Gastrocnemius medialis (tissue), 4 donors: Measurements from ENCODE around the gene HCRT. TPM values are rescaled to one million over a fixed set of nuclear protein-coding genes. Genes with fewer than 3 reads are reported as not detected.
A peak's percentile ranks its signal among the peaks of the same experiment; 100 is the strongest.

ENCODE experiments used
- ATAC-seq, 2 donors: fragments of 150-250 bp; one replicate each; pipeline ENCODE4 v1.9.1; 2016
- DNase-seq, 2 donors: peaks; one replicate each; pipeline ENCODE4 v3.0.0-alpha.2; 2019
- H3K27ac ChIP-seq, 4 donors: fragments of 200-600 bp; sonication (generic); 1 replicate in 1 of 4; 2 replicates in 3 of 4; pipeline ENCODE4 v1.5.1; 2016 to 2018; ENCODE audit warnings: mild to moderate bottlenecking in 2 of 4, moderate library complexity in 1 of 4
- H3K27me3 ChIP-seq, 3 donors: fragments of 200-600 bp; sonication (generic) in 2 of 3; 1 replicate in 1 of 3; 2 replicates in 2 of 3; pipeline versions ENCODE4 v1.5.1 to v1.6.0; 2016 to 2019; ENCODE audit warnings: mild to moderate bottlenecking in 1 of 3, moderate library complexity in 1 of 3
- H3K36me3 ChIP-seq, 2 donors: fragments of 200-600 bp; sonication (generic) in 1 of 2; one replicate each; pipeline ENCODE4 v1.5.1; 2017 to 2018
- H3K4me1 ChIP-seq, 2 donors: fragments of 200-600 bp; sonication (generic) in 1 of 2; one replicate each; pipeline ENCODE4 v1.5.1; 2016 to 2017; ENCODE audit warnings: mild to moderate bottlenecking in 2 of 2
- H3K4me3 ChIP-seq, 4 donors: fragments of 200-600 bp; sonication (generic) in 3 of 4; 1 replicate in 1 of 4; 2 replicates in 3 of 4; pipeline ENCODE4 v1.5.1; 2016 to 2019; ENCODE audit warnings: mild to moderate bottlenecking in 2 of 4
- H3K9me3 ChIP-seq, 3 donors: fragments of 200-600 bp; sonication (generic) in 2 of 3; 1 replicate in 1 of 3; 2 replicates in 2 of 3; pipeline ENCODE4 v1.5.1; 2016 to 2019
- POLR2A ChIP-seq, 2 donors: fragments of 450-650 bp; IDR thresholded peaks; one replicate each; pipeline ENCODE4 v1.6.1; 2017; ENCODE audit warnings: antibody characterized with exemption in 2 of 2, mild to moderate bottlenecking in 2 of 2, moderate library complexity in 2 of 2
- in situ Hi-C, 4 donors: fragments of 200-750 bp; cut with MboI; loops; one replicate each; pipeline versions ENCODE4 v1.15.0 to v1.8.0; 2017; ENCODE audit warnings: low sequenced_read_pairs in 4 of 4
- intact Hi-C: fragments of 100-400 bp; cut with DNase I; formaldehyde crosslinking; loops from one replicate; pipeline ENCODE4 v1.15.1; 2023; ENCODE audit warnings: low total_unique reads
- total RNA-seq, 4 donors: library from RNA; depleted of rRNA; stranded (reverse); fragments of >200 nt; gene quantifications; one replicate each; pipeline versions ENCODE4 v1.1.0 to v1.2.3, GENCODE V29; 2016
- TF ChIP-seq, protein P1 (sequence below), 5 experiments: fragments of 450-650 bp in 3 of 5; fragments of 200-600 bp in 2 of 5; sonication (generic) in 2 of 5; IDR thresholded peaks in 4 of 5; conservative IDR thresholded peaks in 1 of 5; 1 replicate in 4 of 5; 2 replicates in 1 of 5; pipeline ENCODE4 v1.5.1; 2016 to 2019; ENCODE audit warnings: antibody characterized with exemption in 5 of 5, mild to moderate bottlenecking in 3 of 5, moderate library complexity in 3 of 5

HCRT gene
- total RNA-seq, 4 donors from 2014 or later, result not detected

DNA sequence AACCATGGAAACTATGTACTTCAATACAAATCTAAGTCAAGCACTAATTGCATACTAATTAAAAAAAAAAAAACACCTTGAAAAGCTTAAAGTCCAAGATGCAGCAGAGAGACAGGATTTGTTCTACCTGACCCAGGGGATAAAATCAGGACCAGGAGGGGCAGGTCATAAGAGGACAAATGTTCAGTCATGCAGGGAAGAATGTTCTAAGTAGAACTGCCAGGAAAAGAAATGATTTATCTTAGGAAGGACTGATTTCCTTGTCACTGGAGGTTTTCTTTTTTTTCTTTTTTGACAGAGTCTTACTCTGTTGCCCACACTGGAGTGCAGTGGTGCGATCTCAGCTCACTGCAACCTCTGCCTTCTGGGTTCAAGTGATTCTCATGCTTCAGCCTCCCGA is 18.1 kb upstream of the HCRT start:
- intact Hi-C loops (no loop called here), in situ Hi-C loops (no loop called here)
- TF ChIP-seq POLR2A (IDR thresholded peaks at IDR 0.05), result no peak
- TF ChIP-seq, protein P1, sequence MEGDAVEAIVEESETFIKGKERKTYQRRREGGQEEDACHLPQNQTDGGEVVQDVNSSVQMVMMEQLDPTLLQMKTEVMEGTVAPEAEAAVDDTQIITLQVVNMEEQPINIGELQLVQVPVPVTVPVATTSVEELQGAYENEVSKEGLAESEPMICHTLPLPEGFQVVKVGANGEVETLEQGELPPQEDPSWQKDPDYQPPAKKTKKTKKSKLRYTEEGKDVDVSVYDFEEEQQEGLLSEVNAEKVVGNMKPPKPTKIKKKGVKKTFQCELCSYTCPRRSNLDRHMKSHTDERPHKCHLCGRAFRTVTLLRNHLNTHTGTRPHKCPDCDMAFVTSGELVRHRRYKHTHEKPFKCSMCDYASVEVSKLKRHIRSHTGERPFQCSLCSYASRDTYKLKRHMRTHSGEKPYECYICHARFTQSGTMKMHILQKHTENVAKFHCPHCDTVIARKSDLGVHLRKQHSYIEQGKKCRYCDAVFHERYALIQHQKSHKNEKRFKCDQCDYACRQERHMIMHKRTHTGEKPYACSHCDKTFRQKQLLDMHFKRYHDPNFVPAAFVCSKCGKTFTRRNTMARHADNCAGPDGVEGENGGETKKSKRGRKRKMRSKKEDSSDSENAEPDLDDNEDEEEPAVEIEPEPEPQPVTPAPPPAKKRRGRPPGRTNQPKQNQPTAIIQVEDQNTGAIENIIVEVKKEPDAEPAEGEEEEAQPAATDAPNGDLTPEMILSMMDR (IDR thresholded peaks at IDR 0.05 in 4 of 5, conservative IDR thresholded peaks at IDR 0.05 in 1 of 5), result no peak
- Histone ChIP-seq H3K27me3 (no peaks in the 10 kb centered on the region), H3K27ac (no peak overlapping the region), H3K36me3 (peaks cover 0 to 58% of the 10 kb centered on the region in 2 donors), H3K9me3 (no peaks in the 10 kb centered on the region), H3K4me1 (peaks cover 0 to 4% of the 10 kb centered on the region in 2 donors), H3K4me3 (no peak overlapping the region)
- DNase-seq (no peak), ATAC-seq (peak; percentile 34 to 49)

DNA sequence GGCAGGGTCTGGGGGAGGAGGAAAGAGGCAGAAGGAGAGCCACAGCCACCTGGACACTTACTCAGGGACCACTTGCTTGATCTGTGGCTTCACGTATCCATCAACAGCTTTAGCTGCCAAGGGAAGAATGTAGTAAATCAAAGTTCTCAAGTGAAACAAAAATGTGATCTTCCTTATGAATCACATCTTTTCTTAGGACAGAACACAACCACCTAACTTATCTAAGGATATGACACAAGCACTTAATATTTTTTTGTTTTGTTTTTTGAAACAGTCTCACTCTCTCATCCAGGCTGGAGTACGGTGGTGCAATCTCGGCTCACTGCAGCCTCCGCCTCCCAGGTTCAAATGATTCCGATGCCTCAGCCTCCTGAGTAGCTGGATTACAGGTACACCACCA is 17.4 kb upstream of the HCRT start:
- Histone ChIP-seq H3K9me3 (no peaks in the 10 kb centered on the region), H3K4me3 (no peak overlapping the region), H3K27ac (no peak overlapping the region), H3K36me3 (peaks cover 0 to 58% of the 10 kb centered on the region in 2 donors), H3K27me3 (no peaks in the 10 kb centered on the region), H3K4me1 (peaks cover 0 to 4% of the 10 kb centered on the region in 2 donors)
- no peak for DNase-seq
- TF ChIP-seq POLR2A (IDR thresholded peaks at IDR 0.05), result no peak
- TF ChIP-seq, protein P1 (IDR thresholded peaks at IDR 0.05 in 4 of 5, conservative IDR thresholded peaks at IDR 0.05 in 1 of 5), result no peak
- intact Hi-C loops, result no loop called here
- in situ Hi-C loops, result no loop called here
- no peak for ATAC-seq

DNA sequence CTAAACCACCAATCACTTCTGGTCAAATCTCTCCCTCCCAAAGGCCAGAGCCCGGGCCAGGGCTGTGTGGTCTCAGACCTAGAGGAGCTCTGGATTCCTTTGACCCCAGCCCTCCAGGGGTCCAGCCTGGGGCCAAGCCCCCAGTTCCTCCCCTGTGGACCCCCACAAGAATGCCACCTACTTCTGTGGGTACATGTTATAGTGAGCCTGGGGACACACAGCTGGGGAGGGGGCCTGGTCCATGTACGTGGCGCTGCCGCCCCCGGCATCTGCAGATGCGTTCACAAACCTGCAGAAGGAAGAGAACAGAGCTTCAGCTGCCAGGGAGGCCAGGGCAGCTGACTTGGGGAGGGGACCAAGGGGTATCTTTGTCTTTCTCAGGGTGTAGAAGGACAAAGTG is 16.9 kb upstream of the HCRT start:
- intact Hi-C loops (no loop called here), in situ Hi-C loops (no loop called here)
- Histone ChIP-seq H3K36me3 (peaks cover 0 to 56% of the 10 kb centered on the region in 2 donors), H3K4me1 (peaks cover 0 to 4% of the 10 kb centered on the region in 2 donors), H3K27me3 (no peaks in the 10 kb centered on the region), H3K4me3 (no peak overlapping the region), H3K9me3 (no peaks in the 10 kb centered on the region), H3K27ac (no peak overlapping the region)
- no peak for ATAC-seq
- no peak for DNase-seq
- TF ChIP-seq, protein P1 (IDR thresholded peaks at IDR 0.05 in 4 of 5, conservative IDR thresholded peaks at IDR 0.05 in 1 of 5), result no peak
- no peak for TF ChIP-seq POLR2A (IDR thresholded peaks at IDR 0.05)

DNA sequence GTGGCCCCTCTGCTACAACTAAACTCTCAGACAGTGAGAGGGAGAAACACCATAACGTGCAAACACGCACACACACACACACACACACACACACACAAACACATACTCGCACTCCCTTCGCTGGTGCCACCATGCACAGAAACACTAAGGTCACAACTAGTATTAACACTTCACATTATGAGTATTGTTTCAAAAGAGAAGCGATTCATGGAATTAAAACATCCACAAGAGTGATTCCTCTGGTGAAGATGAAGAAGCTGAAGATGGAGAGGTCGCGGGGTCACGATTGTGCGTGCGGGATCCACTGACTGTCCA is 16.2 kb upstream of the HCRT start:
- intact Hi-C loops (no loop called here), in situ Hi-C loops (no loop called here)
- Histone ChIP-seq H3K4me1 (peaks cover 0 to 4% of the 10 kb centered on the region in 2 donors), H3K4me3 (no peak overlapping the region), H3K27ac (no peak overlapping the region), H3K9me3 (no peaks in the 10 kb centered on the region), H3K36me3 (peaks cover 0 to 49% of the 10 kb centered on the region in 2 donors), H3K27me3 (no peaks in the 10 kb centered on the region)
- DNase-seq (no peak), ATAC-seq (no peak)
- TF ChIP-seq POLR2A (IDR thresholded peaks at IDR 0.05), result no peak
- TF ChIP-seq, protein P1 (IDR thresholded peaks at IDR 0.05 in 4 of 5, conservative IDR thresholded peaks at IDR 0.05 in 1 of 5), result no peak
